NCI-H446 (cell line): ENCODE results near the gene CD164L2.

Experiments
- DNase-seq, 2 experiments: peaks; one replicate each; lab custom pipeline; 2025; lab: John Stamatoyannopoulos, UW

Gene CD164L2

GRCh38 chr1:27346991-27347624 lies 36.0 kb downstream of the CD164L2 start:
- DNase-seq = no peak

- DNase-seq = no peak
Measured at GRCh38 chr1:27346357-27346756, 36.8 kb downstream of the CD164L2 start.

GRCh38 chr1:27345272-27345671 lies 37.9 kb downstream of the CD164L2 start:
- no peak for DNase-seq

- DNase-seq = no peak
Measured at GRCh38 chr1:27343639-27344025, 39.5 kb downstream of the CD164L2 start.

GRCh38 chr1:27342778-27343638 lies 40.1 kb downstream of the CD164L2 start:
- DNase-seq = no peak

- no peak for DNase-seq
Measured at GRCh38 chr1:27342391-27342777, 40.7 kb downstream of the CD164L2 start.

- DNase-seq = peak in 1 of 2 experiments; percentile 66
Measured at GRCh38 chr1:27341525-27342252, 41.4 kb downstream of the CD164L2 start, which contains the start of gene SYTL1. TSS of gene SYTL1 (plus strand) at chr1:27342022. CDS start at chr1:27345335, 3,313 bp downstream.

- DNase-seq = no peak
Measured at GRCh38 chr1:27339213-27339612, 43.9 kb downstream of the CD164L2 start.

- DNase-seq = no peak
Measured at GRCh38 chr1:27338751-27339150, 44.4 kb downstream of the CD164L2 start.

- DNase-seq = no peak
Measured at GRCh38 chr1:27336756-27337155, 46.4 kb downstream of the CD164L2 start.

GRCh38 chr1:27335506-27336422 lies 47.4 kb downstream of the CD164L2 start:
- no peak for DNase-seq

- no peak for DNase-seq
Measured at GRCh38 chr1:27333717-27334279, 49.3 kb downstream of the CD164L2 start.

- DNase-seq = peak in 1 of 2 experiments; percentile 12
Measured at GRCh38 chr1:27332536-27333281, 50.4 kb downstream of the CD164L2 start.

GRCh38 chr1:27331922-27332321 lies 51.2 kb downstream of the CD164L2 start:
- DNase-seq = no peak

GRCh38 chr1:27331426-27331825 lies 51.7 kb downstream of the CD164L2 start:
- no peak for DNase-seq

- DNase-seq = no peak
Measured at GRCh38 chr1:27330786-27331185, 52.3 kb downstream of the CD164L2 start.
